ENCODE results near the gene KRT23.

The KRT23 gene

DNA sequence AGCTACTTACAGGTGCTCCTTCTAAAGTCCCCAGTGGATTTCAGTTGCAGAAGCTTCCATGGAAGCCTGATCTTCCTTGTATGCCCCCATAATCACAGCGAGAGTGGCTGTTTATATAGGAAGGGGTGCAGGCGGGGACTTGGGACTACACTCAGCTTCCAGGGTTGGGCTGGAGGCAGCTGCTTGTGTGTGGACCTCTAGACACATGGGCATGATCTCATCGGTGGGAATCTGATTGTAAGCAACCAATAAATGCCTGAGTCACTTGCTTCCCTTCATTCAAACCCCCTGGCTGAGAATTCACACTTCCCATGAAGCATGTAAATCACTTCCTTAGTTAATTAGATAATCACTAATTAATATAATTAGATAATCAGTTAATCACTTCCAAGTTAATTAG, 51.4 kb downstream of the KRT23 start:
- TF ChIP-seq, protein P1, sequence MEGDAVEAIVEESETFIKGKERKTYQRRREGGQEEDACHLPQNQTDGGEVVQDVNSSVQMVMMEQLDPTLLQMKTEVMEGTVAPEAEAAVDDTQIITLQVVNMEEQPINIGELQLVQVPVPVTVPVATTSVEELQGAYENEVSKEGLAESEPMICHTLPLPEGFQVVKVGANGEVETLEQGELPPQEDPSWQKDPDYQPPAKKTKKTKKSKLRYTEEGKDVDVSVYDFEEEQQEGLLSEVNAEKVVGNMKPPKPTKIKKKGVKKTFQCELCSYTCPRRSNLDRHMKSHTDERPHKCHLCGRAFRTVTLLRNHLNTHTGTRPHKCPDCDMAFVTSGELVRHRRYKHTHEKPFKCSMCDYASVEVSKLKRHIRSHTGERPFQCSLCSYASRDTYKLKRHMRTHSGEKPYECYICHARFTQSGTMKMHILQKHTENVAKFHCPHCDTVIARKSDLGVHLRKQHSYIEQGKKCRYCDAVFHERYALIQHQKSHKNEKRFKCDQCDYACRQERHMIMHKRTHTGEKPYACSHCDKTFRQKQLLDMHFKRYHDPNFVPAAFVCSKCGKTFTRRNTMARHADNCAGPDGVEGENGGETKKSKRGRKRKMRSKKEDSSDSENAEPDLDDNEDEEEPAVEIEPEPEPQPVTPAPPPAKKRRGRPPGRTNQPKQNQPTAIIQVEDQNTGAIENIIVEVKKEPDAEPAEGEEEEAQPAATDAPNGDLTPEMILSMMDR (IDR thresholded peaks at IDR 0.05; ENCODE audit: low read depth, low read length), result no peak
- peaks cover 94% of the 10 kb centered on the region for H3K27me3 ChIP-seq (ENCODE audit: insufficient read depth, low read depth, severe bottlenecking)
- H3K4me3 ChIP-seq (ENCODE audit: low read depth, low read length), result no peak overlapping the region
- no peaks in the 10 kb centered on the region for H3K9me3 ChIP-seq (ENCODE audit: severe bottlenecking)
- no peak for DNase-seq
- no peak overlapping the region for H3K27ac ChIP-seq
- H3K36me3 ChIP-seq, result no peaks in the 10 kb centered on the region

GRCh38 chr17:40884708-40885512, 52.5 kb downstream of the KRT23 start, which contains the start of gene KRT20:
KRT20 (minus strand) TSS chr17:40885242; CDS start chr17:40885185, 57 bp downstream.
- H3K27me3 ChIP-seq (ENCODE audit: insufficient read depth, low read depth, severe bottlenecking), result peaks cover 95% of the 10 kb centered on the region
- no peaks in the 10 kb centered on the region for H3K9me3 ChIP-seq (ENCODE audit: severe bottlenecking)
- TF ChIP-seq, protein P1 (IDR thresholded peaks at IDR 0.05; ENCODE audit: low read depth, low read length), result no peak
- no peaks in the 10 kb centered on the region for H3K36me3 ChIP-seq
- DNase-seq, result no peak
- no peak within 1 kb of the TSS for H3K4me3 ChIP-seq (ENCODE audit: low read depth, low read length)
- H3K27ac ChIP-seq, result no peak within 1 kb of the TSS

GRCh38 chr17:40883626-40884334, 53.7 kb downstream of the KRT23 start:
- H3K27me3 ChIP-seq (ENCODE audit: insufficient read depth, low read depth, severe bottlenecking), result peaks cover 95% of the 10 kb centered on the region
- no peak overlapping the region for H3K4me3 ChIP-seq (ENCODE audit: low read depth, low read length)
- H3K36me3 ChIP-seq, result no peaks in the 10 kb centered on the region
- DNase-seq, result no peak
- H3K9me3 ChIP-seq (ENCODE audit: severe bottlenecking), result no peaks in the 10 kb centered on the region
- no peak overlapping the region for H3K27ac ChIP-seq
- TF ChIP-seq, protein P1 (IDR thresholded peaks at IDR 0.05; ENCODE audit: low read depth, low read length), result no peak

- H3K4me3 ChIP-seq (ENCODE audit: low read depth, low read length), result no peak overlapping the region
- peaks cover 97% of the 10 kb centered on the region for H3K27me3 ChIP-seq (ENCODE audit: insufficient read depth, low read depth, severe bottlenecking)
- no peak overlapping the region for H3K27ac ChIP-seq
- DNase-seq, result no peak
- no peaks in the 10 kb centered on the region for H3K36me3 ChIP-seq
- no peaks in the 10 kb centered on the region for H3K9me3 ChIP-seq (ENCODE audit: severe bottlenecking)
- TF ChIP-seq, protein P1 (IDR thresholded peaks at IDR 0.05; ENCODE audit: low read depth, low read length), result no peak
Measured at GRCh38 chr17:40883031-40883430, 54.4 kb downstream of the KRT23 start.

DNA sequence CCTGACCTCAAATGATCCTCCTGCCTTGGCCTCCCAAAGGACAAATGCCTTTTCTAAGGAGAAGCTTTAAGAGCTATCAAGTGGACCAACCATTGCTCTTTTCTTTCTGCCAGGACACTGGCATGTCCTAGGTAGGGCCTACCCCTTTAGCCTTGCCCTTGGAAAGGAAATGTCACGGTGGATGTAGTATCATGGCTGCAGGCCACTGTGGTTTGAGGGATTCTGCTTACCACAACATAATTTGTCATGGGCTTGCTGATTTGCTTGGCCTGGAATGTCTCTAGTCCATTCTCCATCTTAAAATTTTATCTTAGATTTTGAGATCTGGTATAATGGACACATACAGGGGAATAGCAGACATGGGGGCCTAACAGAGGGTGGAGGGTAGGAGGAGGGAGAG, 58.4 kb downstream of the KRT23 start:
- no peak overlapping the region for H3K27ac ChIP-seq
- H3K27me3 ChIP-seq (ENCODE audit: insufficient read depth, low read depth, severe bottlenecking), result peaks cover 100% of the 10 kb centered on the region
- no peaks in the 10 kb centered on the region for H3K36me3 ChIP-seq
- DNase-seq, result no peak
- peaks cover 2% of the 10 kb centered on the region for H3K9me3 ChIP-seq (ENCODE audit: severe bottlenecking)
- no peak overlapping the region for H3K4me3 ChIP-seq (ENCODE audit: low read depth, low read length)
- TF ChIP-seq, protein P1 (IDR thresholded peaks at IDR 0.05; ENCODE audit: low read depth, low read length), result no peak

All from WERI-Rb-1 (cell line).